BE2C (cell line): ENCODE results near the gene IDS.

Experiments
- DNase-seq: peaks from one replicate; pipeline ENCODE4 v3.0.0-alpha.2; 2020
- H3K27me3 ChIP-seq: fragments of 250-450 bp; sonication (Bioruptor Pico); 2 replicates; pipeline ENCODE4 v1.5.1; 2020; ENCODE audit warnings: mild to moderate bottlenecking
- H3K36me3 ChIP-seq: fragments of 250-450 bp; sonication (Bioruptor Pico); 2 replicates; pipeline ENCODE4 v1.5.1; 2020; ENCODE audit warnings: mild to moderate bottlenecking
- H3K4me1 ChIP-seq: fragments of 250-450 bp; sonication (Bioruptor Pico); 2 replicates; pipeline ENCODE4 v1.5.1; 2020
- H3K4me3 ChIP-seq: 2 replicates; pipeline ENCODE4 v1.5.1; 2011; ENCODE audit warnings: low read depth, low read length
- H3K9me3 ChIP-seq: fragments of 250-450 bp; sonication (Bioruptor Pico); 2 replicates; pipeline ENCODE4 v1.5.1; 2020
- TF ChIP-seq, protein P1 (sequence below): IDR thresholded peaks from 2 replicates; pipeline ENCODE4 v1.5.1; 2012; ENCODE audit warnings: mild to moderate bottlenecking, low read depth, low read length

IDS gene

DNA sequence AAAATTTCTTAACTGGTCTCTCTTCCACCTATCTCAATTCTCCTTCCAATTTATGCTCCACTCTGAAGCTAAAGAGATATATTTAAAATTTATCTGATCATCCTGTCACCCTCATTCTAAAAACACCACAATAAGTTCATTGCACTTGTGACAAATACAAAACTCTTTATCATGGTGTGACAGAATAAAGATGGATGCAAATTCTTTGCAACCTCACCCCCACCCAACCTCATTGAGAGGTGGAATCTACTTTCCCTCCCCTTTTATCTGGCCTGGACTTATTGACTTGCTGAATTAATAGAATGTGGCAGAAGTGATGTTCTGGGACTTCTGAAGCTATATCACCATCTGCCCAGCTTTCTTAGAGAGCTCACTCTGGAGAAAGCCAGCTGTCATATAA is 46.5 kb downstream of the IDS start:
- H3K4me1 ChIP-seq: no peaks in the 10 kb centered on the region
- no peak overlapping the region for H3K4me3 ChIP-seq
- no peaks in the 10 kb centered on the region for H3K9me3 ChIP-seq
- H3K36me3 ChIP-seq: no peaks in the 10 kb centered on the region
- TF ChIP-seq, protein P1, sequence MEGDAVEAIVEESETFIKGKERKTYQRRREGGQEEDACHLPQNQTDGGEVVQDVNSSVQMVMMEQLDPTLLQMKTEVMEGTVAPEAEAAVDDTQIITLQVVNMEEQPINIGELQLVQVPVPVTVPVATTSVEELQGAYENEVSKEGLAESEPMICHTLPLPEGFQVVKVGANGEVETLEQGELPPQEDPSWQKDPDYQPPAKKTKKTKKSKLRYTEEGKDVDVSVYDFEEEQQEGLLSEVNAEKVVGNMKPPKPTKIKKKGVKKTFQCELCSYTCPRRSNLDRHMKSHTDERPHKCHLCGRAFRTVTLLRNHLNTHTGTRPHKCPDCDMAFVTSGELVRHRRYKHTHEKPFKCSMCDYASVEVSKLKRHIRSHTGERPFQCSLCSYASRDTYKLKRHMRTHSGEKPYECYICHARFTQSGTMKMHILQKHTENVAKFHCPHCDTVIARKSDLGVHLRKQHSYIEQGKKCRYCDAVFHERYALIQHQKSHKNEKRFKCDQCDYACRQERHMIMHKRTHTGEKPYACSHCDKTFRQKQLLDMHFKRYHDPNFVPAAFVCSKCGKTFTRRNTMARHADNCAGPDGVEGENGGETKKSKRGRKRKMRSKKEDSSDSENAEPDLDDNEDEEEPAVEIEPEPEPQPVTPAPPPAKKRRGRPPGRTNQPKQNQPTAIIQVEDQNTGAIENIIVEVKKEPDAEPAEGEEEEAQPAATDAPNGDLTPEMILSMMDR: no peak
- no peak for DNase-seq
- no peaks in the 10 kb centered on the region for H3K27me3 ChIP-seq

DNA sequence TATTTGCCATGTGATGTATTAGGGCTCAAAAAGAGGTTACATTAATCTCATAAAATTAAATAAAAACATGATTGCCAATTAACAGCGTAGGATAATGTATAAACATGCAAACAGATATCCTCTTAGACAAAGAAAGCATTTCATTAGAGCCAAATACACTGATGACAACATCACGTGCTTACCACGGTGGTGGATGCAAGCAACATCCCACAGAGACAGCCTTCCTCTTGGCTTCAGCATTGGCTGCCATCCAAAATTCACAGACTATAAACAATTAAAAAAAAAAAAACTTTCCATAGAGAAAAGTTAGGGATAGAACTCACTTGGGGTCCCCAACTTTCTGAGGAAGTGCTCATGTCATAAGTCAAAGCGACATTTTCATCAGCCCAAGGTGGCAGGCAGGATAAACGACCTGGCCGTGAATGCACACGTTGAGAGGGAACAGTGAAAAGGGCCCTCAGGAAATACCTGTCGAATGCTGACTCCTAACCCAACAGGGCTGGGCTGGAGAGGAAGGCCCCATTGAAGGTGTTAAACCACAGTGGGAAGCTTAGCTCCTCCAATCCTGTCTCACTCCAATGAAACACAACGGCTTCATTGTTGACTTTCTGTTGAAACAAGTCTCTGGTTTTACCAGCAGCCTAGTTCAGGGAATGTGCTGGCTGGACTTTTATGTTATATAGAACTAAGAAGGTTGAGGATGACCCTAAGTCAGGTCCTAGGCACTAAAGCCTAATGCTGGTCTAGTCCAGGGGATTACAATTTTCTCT is 48.4 kb downstream of the IDS start:
- H3K4me1 ChIP-seq: no peaks in the 10 kb centered on the region
- H3K4me3 ChIP-seq: no peak overlapping the region
- TF ChIP-seq, protein P1: no peak
- H3K36me3 ChIP-seq: no peaks in the 10 kb centered on the region
- H3K27me3 ChIP-seq: no peaks in the 10 kb centered on the region
- DNase-seq: no peak
- no peaks in the 10 kb centered on the region for H3K9me3 ChIP-seq

DNA sequence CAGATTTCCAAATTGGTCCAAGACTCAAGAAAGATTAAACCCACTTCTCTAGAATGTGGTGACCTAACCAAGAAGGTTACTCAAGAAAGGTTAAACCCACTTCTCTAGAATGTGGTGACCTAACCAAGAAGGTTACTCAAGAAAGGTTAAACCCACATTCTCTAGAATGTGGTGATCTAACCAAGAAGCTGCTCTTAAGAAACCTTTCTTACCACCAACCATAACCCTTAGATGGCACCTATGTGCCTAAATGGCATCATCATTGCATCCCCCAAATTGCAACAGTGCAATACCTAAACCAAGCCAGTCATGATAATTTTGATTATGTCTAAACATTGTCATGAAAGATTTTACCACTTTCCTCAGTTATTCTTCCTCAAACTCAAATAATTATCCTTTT is 49.2 kb downstream of the IDS start:
- TF ChIP-seq, protein P1: no peak
- H3K4me3 ChIP-seq: no peak overlapping the region
- H3K27me3 ChIP-seq: no peaks in the 10 kb centered on the region
- H3K9me3 ChIP-seq: no peaks in the 10 kb centered on the region
- no peak for DNase-seq
- no peaks in the 10 kb centered on the region for H3K4me1 ChIP-seq
- H3K36me3 ChIP-seq: no peaks in the 10 kb centered on the region

DNA sequence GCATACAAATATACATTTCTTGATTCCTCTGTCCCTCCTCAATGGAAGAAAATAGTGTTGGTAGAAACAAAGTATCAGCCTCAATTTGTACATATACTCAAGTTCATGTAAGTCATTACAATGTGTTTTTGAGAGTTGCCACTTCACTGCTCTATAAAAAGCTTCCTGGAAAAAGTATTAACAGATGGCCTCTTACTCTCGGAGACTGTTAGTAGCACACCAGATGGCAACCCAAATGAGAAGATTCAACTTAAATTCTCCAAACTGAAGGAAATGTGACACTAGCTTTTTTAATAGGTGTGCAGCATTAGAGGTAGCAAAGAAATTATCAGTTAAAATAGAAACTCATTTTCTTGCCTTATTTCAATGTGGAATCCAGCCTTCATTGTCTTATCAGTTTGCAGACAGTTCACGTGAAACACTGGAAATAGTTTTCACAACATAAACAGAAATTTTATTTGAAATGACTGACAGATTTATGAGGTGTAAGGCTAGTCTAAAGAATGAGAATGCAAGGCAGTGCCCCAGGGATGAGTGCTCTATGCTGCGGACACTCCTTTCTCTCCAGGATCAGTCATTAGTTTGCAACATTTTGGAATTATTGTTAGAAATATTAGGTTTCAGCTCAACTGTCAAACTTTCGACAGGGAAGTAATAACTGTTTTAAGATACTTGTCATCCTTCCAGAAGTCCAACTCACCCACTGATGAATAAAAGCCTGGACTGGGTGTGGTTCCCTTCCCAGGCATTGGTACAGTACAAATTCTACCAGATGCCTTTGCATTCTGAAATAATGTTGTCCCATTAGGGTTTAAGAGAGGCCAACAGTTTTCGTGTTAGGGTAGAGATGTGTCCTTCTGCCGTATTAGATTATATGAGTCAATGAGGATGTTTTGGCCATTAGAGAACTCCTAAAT is 50.9 kb downstream of the IDS start:
- DNase-seq: no peak
- Histone ChIP-seq H3K4me3 (no peak overlapping the region), H3K4me1 (no peaks in the 10 kb centered on the region), H3K36me3 (no peaks in the 10 kb centered on the region), H3K9me3 (no peaks in the 10 kb centered on the region), H3K27me3 (no peaks in the 10 kb centered on the region)
- TF ChIP-seq, protein P1: no peak

DNA sequence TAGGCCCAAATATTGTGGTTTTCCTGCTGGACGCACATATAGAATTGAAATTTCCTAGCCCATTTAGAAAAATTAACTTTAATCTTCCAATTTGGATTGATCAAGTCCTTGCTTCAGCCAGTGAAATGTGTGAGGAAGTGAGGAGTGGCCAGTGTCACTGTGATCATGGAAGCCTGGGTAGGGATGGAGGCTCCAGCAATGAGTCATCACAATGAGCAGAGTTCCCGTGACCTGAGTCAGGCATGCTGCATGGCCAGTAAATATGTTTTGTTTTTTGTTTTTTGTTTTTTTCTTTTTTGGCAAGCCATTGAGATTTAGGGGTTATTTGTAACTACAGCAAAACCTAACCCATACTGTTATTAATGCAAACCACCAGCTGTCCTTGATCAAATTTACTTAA is 52.1 kb downstream of the IDS start:
- H3K9me3 ChIP-seq: no peaks in the 10 kb centered on the region
- TF ChIP-seq, protein P1: no peak
- no peaks in the 10 kb centered on the region for H3K4me1 ChIP-seq
- H3K36me3 ChIP-seq: no peaks in the 10 kb centered on the region
- no peaks in the 10 kb centered on the region for H3K27me3 ChIP-seq
- H3K4me3 ChIP-seq: no peak overlapping the region
- DNase-seq: no peak

DNA sequence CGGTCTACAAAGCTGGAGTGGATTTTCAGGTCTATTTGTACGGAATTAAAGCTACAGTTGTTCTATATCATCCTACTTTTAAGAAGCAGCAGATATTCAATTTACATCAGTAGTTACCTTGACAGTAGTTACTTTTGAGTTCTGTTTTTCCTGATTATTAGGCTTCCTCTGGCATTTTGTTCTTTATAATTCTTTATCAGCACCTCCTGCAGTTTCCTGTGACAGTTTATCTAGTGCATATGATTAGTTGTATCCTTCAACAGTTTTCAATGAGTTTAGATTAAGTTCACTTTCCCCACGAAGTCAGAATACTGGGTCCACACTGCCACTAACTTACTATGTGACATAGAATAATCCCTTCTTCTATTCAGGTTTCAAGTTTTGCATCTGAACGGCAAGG is 71.7 kb downstream of the IDS start:
- Histone ChIP-seq H3K9me3 (no peaks in the 10 kb centered on the region), H3K27me3 (no peaks in the 10 kb centered on the region), H3K4me1 (no peaks in the 10 kb centered on the region), H3K4me3 (no peak overlapping the region), H3K36me3 (no peaks in the 10 kb centered on the region)
- TF ChIP-seq, protein P1: no peak
- DNase-seq: no peak
